Measurements from ENCODE around the gene OR51B2.
"Not testable (repeated sequence)": the region's sequence is repeated elsewhere in the genome, so short reads cannot be mapped to it uniquely, and the experiment has no call there.

DNA sequence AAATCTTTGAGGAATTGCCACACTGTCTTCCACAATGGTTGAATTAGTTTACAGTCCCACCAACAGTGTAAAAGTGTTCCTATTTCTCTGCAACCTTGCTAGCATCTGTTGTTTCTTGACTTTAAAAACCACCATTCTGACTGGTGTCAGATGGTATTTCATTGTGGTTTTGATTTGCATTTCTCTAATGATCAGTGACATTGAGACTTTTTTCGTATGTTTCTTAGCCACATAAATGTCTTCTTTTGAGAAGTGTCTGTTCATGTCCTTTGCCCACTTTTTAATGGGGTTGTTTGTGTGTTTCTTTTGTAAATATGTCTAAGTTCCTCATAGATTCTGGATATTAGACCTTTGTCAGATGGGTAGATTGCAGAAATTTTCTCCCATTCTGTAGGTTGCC is 13.2 kb upstream of the OR51B2 start:
- TF ChIP-seq POLR2A (IDR thresholded peaks at IDR 0.05); EP300 (IDR thresholded peaks at IDR 0.05; ENCODE audit: low read depth); POLR2AphosphoS5 (IDR thresholded peaks at IDR 0.05): not testable (repeated sequence)
- TF ChIP-seq, protein P1, sequence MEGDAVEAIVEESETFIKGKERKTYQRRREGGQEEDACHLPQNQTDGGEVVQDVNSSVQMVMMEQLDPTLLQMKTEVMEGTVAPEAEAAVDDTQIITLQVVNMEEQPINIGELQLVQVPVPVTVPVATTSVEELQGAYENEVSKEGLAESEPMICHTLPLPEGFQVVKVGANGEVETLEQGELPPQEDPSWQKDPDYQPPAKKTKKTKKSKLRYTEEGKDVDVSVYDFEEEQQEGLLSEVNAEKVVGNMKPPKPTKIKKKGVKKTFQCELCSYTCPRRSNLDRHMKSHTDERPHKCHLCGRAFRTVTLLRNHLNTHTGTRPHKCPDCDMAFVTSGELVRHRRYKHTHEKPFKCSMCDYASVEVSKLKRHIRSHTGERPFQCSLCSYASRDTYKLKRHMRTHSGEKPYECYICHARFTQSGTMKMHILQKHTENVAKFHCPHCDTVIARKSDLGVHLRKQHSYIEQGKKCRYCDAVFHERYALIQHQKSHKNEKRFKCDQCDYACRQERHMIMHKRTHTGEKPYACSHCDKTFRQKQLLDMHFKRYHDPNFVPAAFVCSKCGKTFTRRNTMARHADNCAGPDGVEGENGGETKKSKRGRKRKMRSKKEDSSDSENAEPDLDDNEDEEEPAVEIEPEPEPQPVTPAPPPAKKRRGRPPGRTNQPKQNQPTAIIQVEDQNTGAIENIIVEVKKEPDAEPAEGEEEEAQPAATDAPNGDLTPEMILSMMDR (IDR thresholded peaks at IDR 0.05): not testable (repeated sequence)
